H54 (cell line): ENCODE data around the gene TXN.

ENCODE experiments used
- DNase-seq: peaks from one replicate; pipeline ENCODE4 v3.0.0; 2011; ENCODE audit warnings: low spot score, mixed read lengths; ENCODE audit not compliant: insufficient read length
- FAIRE-seq: peaks from 3 replicates; lab custom pipeline; 2011; peaks lifted over from hg19 to GRCh38; lab: Jason Lieb, UNC
- POLR2A ChIP-seq: IDR thresholded peaks from 2 replicates; pipeline ENCODE4 v1.6.1; 2011; ENCODE audit warnings: low read depth, mild to moderate bottlenecking, low read length

TXN gene

GRCh38 chr9:110256380-110257096, at the start of gene TXN:
Gene TXN, minus strand, starts transcription at chr9:110256507. Its CDS starts 72 bp downstream, at chr9:110256435.
- DNase-seq (peak; percentile 93), FAIRE-seq (peak; percentile 80)
- TF ChIP-seq POLR2A, result peak; percentile 91

DNA sequence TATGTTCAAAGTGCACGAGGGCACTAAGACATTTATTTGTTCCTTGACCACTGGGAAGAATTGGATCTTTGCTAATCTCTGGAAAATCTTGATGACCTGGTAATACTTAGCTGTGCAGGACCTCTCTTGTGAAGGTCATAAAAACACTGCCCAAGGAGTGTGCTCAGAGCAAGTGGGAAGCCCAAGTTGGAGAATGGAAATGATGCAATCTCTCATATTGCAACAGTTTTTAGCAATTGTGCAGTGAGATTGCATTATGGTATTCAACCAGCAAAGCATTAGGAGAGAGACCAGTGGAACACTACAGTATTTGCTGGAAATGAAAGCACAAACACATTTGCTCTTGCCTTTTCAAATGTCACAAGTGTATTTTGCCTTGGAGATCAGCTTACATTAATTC, 46.8 kb upstream of the TXN start:
- FAIRE-seq (peak; percentile 33), DNase-seq (no peak)
- no peak for TF ChIP-seq POLR2A

DNA sequence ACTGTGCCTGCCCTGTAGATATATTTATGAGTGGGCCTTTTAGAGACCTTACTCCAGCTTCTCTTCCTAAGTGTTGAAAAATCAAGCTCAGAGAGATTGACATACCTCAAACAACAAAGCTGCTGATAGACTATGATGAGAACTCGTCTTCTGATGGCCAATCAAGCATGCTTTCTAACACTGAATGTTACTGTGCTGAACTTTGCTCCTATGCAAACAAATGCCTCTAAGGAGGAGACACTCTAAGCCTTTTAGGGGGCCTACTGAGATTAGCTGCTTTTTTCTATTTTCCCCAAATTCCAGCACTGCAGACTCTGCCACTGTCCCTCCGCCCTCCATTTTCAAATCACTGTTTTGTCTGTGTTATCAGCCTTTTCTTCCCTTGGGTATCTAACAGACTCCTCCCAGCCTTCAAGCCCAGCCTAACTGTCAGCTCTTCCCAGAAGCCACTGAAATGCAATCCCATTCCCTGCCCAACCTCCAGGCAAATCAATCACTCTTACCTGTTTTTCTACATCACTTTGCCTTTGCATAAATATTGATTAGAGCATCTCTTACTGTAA, 41.8 kb upstream of the TXN start:
- no peak for TF ChIP-seq POLR2A
- no peak for FAIRE-seq

GRCh38 chr9:110293248-110293647, 36.9 kb upstream of the TXN start:
- no peak for DNase-seq
- FAIRE-seq, result no peak
- no peak for TF ChIP-seq POLR2A

More for the DNA sequence above, 41.8 kb upstream of the TXN start:
- no peak for DNase-seq

- FAIRE-seq, result no peak
- DNase-seq, result no peak
- no peak for TF ChIP-seq POLR2A
These were observed 35.7 kb upstream of the TXN start for GRCh38 chr9:110291921-110292557.

GRCh38 chr9:110290001-110290400, 33.7 kb upstream of the TXN start:
- no peak for TF ChIP-seq POLR2A
- DNase-seq (no peak), FAIRE-seq (no peak)

- no peak for TF ChIP-seq POLR2A
- FAIRE-seq, result no peak
- DNase-seq, result no peak
These were observed 32.2 kb upstream of the TXN start for GRCh38 chr9:110288503-110288902.

DNA sequence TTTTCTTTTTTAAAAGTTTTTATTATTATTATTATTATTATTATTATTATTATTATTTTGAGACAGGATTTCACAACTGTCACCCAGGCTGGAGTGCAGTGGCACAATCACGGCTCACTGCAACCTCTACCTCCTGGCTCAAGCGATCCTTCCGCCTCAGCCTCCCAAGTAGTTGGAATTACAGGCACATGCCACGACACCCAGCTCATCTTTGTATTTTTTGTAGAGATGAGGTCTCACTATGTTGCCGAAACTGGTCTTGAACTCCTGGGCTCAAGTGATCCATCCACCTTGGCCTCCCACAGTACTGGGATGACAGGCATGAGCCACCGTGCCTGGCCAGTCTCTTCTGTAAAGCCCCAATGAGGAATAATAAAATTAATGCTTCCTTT, 31.0 kb upstream of the TXN start:
- DNase-seq (no peak), FAIRE-seq (no peak)
- TF ChIP-seq POLR2A, result no peak

DNA sequence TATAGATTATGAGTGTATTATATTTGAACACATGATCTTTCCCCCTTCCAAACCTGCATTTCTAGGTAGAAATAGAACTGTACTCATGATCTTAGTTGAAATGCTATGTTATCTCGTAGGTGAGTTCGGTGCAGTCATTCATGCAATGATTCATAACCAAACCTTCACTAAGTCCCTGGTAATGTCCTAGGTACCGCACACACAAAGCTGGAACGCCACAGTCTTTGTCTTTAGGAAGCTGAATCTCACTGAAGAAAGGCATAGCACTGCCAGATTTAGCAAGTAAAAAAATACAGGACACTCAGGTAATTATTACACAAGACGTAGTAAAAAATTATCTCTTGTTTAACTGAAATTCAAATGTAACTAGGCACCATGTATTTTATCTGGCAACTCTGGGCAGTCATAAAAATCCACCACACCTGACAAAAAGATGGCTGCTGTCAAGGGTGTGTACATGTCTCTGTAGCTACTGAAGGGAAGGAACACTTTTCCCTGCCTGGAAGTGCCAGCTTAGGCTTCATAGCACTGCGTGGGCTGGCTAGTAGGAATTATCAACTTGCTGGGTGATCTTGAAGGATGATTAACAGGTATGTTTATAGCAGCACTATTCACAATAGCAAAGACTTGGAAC, 28.0 kb upstream of the TXN start:
- FAIRE-seq, result no peak
- no peak for TF ChIP-seq POLR2A
- DNase-seq, result no peak

DNA sequence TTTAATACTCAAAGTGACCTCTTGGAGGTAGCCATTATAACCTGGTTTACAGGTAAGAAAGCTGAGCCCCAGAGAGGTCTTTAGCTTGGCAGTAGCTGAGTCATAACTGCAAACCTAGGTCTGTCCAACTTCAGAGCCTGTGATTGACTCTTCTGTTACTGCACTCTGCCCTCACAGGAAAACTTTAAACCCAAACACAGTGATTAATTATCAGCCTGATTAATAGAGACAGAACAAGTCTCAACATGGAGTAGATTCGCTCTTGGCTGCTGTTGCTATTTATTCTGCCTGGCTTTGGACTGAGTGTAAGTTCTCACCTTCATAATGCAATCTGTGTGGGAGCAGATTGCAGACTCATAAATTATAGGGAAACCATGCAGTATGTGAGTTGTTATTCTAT, 27.4 kb upstream of the TXN start:
- no peak for TF ChIP-seq POLR2A
- DNase-seq (no peak), FAIRE-seq (no peak)

DNA sequence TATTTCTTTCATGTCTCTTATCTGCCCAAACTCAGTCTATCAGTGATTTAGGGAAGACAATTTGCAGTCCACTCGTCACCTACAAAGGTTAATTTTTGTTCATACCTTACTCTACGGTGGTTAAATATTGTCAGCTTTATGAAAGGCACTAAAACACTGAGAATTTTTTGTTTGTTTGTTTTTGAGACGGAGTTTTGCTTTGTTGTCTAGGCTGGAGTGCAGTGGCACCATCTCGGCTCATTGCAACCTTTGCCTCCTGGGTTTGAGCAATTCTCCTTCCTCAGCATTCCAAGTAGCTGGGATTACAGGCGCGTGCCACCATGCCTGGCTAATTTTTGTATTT, 26.4 kb upstream of the TXN start:
- no peak for TF ChIP-seq POLR2A
- no peak for DNase-seq
- FAIRE-seq, result no peak

DNA sequence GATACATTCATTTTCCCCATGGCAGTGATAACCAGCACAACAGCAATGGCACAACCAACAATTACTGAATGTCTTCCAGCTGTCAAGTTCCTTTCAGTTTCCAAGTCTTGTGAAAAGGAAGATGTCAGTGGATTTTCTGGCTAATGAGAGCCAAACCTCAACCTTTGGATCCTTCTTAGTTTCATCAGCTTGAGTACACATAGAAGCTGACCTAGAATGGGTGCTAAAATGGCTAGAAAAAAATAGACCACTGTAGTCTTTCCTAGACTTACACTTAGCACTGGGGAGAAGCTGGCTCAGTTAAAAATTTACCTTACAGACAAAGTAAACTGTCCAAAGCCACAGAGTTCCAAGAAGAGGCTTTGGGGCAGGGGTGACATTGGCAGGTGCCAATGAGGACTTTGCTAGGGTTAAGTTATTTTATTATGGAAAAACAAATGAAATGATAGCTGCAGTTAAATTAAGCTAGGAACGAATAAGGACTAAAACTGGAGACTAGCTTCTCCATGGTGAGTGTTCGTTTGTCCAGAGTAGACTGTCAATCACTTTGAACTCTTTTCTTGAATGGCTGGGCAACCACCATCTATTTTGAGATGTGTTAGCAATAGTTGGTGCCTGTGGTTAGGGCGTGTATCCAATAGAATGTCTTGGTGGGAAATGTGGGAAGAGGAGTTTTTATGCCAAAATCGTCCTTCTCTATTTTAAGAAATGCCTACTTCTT, 25.9 kb upstream of the TXN start:
- no peak for TF ChIP-seq POLR2A
- DNase-seq (no peak), FAIRE-seq (no peak)

DNA sequence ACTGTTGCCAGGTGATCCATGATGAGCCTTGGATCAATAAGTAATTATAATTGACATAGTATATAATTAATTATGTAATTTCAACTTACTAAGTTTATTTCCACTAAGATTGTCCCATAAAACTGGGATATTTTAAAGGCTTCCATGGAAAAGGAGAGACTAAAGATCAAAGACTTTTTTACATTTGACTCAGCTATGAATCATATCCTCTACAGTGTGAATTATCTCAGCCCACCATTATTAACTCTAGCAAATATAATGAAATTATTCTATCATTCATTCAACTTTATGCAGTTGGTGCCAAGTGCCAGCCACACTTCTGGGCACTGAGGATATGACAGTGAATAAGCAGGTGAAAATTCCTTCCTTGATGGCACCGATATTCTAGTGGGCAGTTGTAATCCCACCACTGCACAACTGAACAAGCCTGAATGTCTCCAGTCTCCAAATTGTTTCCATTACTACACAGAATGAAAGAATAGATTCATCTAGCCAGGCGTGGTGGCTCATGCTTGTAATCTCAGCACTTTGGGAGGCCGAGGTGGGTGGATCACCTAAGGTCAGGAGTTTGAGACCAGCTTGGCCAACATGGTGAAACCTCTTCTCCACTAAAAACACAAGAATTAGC, 21.9 kb upstream of the TXN start:
- DNase-seq, result no peak
- FAIRE-seq, result no peak
- no peak for TF ChIP-seq POLR2A
